NOMO-1 (cell line): ENCODE measurements around the gene FGFBP2.
A peak's percentile ranks its signal among the peaks of the same experiment; 100 is the strongest.

Source experiments
- DNase-seq, 2 experiments: peaks; one replicate each; lab custom pipeline; 2025; ENCODE audit not compliant: unreplicated experiment in 2 of 2; lab: John Stamatoyannopoulos, UW

FGFBP2 gene

DNA sequence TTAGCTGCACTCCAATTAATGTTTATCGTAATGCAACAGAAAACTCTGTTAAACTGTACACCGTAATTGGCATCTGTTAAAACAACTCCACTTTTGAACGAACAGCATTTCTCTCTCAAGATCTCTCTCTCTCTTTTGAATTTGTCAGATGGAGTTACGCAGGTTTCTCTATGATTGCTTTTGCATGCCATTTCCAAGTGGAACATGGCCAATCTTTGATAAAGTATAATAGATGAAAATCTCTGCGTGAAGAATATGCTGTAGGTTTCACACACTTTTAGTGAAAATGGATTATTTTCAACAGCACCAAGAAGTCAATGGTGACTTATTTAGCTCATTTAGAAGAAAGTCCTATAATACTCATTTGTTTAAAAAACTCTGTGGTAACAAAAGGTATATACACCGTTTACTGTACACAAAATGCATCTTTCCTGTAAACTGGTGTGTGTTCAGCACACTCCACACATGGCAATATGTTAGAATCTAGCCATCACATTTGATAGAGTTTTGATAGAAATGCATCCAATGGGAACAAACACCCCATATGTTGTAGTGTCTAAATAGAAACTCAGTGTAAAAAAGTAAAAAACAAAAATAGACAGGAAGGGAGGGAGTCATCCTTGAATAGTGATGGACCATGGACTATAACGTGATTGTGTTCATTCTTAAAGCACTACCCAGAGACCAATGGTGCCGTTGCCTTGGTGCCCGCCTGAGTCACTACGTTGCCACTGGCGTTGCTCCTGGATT lies 5.8 kb upstream of the FGFBP2 start:
- DNase-seq: no peak

- DNase-seq: no peak
Measured at GRCh38 chr4:15965325-15965724, 2.4 kb upstream of the FGFBP2 start.

DNA sequence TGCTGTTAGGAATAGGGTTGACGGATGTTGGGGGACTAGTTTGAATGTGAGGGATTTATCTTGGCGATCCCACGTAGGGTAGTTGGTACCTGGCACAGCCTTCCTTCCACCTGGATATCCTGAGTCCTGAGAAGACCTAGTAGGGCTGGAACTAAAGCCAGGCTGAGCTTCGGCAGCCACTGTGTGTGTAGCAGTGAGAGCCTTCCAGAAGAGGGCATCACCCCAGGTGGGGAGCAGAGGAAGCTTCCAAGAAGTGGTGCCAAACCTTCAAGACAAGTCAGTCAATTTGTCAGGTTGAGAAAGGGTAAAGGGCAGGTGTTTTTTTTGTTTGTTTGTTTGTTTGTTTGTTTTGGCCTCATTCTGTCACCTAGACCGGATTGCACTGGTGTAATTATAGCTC lies 1.2 kb upstream of the FGFBP2 start:
- no peak for DNase-seq

GRCh38 chr4:15963576-15963975 lies 601 bp upstream of the FGFBP2 start:
- peak in 1 of 2 experiments; percentile 24 for DNase-seq

- no peak for DNase-seq
Measured at GRCh38 chr4:15961781-15962510, 1.0 kb downstream of the FGFBP2 start.

- DNase-seq: no peak
Measured at GRCh38 chr4:15958562-15958961, 4.4 kb downstream of the FGFBP2 start.

- peak; percentile 64 to 80 for DNase-seq
Measured at GRCh38 chr4:15956179-15956850, 6.7 kb downstream of the FGFBP2 start.

- no peak for DNase-seq
Measured at GRCh38 chr4:15955670-15956069, 7.3 kb downstream of the FGFBP2 start.

GRCh38 chr4:15953625-15954024 lies 9.3 kb downstream of the FGFBP2 start:
- no peak for DNase-seq

DNA sequence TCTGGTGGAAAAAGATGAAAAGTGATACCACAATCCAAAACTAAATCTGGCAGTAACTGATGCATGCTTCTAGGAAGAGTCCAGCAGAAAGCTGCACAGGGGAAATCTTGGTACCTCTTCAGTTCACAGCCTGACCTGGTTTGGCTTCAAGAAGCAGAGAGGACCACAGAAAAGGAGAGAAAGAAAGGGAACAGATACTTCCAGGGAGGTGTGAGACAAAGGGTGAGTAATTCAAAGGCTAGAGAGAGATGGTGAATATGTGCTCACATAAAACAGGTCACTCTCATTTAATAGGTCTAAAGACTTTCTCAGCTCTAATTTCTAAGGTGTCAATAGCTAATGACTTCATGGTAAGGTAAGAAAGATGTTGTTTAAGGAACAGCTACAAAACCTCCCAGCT lies 11.2 kb downstream of the FGFBP2 start:
- DNase-seq: no peak

DNA sequence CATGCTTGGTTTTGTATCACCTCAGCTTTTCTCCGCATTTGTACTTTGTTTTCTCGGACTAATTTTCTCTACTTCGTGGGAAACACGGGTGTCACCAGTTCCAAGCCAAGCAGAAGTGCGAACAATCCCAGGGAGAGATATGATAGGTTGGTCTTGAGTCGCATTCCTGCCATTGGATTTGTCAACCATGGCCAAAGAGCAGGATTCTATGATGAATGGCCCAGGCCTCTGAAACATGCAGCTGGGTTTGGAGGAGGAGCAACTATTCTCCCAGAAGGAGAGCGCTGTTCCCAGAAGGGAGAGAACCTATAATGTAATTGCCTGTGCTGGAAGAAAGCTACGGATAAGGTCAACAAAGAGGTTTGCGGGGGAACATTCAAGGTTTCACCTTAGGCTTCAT lies 14.1 kb downstream of the FGFBP2 start:
- DNase-seq: no peak

DNA sequence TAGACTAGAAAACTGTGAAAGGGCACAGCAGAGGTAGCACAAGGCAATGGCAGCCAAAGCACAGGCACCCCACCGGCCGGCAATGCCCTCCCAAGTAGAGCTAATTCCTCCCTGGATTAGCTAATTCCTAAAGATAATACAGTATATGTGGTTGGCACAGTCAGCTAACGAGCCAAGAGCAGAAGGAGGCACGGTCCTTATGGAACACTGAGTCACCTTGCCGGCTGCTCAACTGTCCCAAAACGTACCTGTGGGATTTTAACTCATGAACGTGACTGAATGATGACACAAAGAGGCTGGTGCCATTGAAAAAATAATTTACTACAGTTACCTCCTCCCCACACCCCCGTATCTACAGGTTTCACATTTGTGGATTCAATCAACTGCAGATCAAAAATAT lies 15.3 kb downstream of the FGFBP2 start:
- DNase-seq: no peak

GRCh38 chr4:15945516-15945915 lies 17.5 kb downstream of the FGFBP2 start:
- DNase-seq: peak; percentile 74 to 97

GRCh38 chr4:15944895-15945294 lies 18.1 kb downstream of the FGFBP2 start:
- DNase-seq: no peak

DNA sequence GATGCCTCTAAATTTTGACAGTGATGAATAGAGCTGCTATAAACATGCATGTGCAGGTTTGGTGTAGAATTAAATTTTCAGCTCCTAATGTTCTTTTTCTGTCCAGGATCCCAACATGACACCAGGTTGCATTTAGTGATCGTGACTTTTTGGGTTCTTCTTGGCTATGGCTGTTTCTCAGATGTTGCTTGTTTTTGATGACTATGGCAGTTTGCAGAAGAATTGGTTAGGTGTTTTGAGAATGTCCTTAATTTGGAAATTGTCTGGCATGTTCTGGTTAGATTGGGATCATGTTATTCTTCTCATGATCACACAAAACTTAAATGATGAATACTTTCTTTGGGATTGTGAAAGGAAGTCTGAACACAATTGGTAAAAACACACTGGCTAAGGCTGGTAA lies 20.7 kb downstream of the FGFBP2 start:
- DNase-seq: no peak

- no peak for DNase-seq
Measured at GRCh38 chr4:15938640-15939039, 24.3 kb downstream of the FGFBP2 start, which contains the start of gene FGFBP1. TSS of gene FGFBP1 (minus strand) at chr4:15938740. CDS start at chr4:15936632, 2,108 bp downstream.

- no peak for DNase-seq
Measured at GRCh38 chr4:15938182-15938581, 24.8 kb downstream of the FGFBP2 start.

DNA sequence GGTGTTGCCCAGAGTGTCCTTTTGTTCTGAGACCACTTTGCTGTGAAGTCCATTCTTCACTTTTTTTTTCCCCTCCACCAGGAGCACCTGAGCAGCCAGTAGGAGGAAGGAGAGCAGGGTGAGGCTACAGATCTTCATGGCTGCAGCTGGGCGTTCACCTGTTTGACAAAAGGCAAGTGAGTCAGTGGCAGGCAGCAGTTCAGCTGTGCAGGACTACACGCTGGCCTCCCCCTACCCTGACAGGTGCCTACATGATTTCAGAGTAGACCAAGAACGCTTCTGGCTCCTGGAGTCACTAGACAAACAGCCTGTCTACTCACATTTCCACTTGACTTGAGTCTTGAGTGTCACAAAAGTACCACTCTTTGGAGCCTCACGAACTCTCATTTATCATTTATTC lies 26.5 kb downstream of the FGFBP2 start:
- DNase-seq: no peak

GRCh38 chr4:15935504-15936402 lies 27.2 kb downstream of the FGFBP2 start:
- DNase-seq: no peak

DNA sequence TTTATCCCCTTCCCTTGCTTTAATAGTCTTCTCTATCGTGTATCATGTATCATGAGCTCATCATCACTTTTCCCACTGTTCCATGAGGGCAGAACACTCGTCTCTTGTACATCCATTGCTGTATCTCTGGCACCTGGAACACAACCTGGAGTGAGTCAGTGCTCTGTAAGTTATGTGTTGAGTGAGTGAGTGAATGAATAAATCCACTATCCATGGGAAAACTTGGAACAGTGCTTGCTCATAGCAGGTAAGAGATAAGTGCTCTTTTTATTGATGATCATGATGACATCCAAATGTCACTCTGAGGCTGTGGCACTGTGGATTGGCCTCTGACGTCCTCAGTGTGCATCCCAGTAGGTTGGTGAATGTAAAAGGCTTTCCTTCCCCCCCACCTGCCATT lies 28.7 kb downstream of the FGFBP2 start:
- DNase-seq: no peak
